ENCODE results near the gene CAMKMT.
A peak's percentile ranks its signal among the peaks of the same experiment; 100 is the strongest.

Gene CAMKMT

GRCh38 chr2:44361330-44362206 lies at the start of gene CAMKMT, which contains the start of gene PREPL:
Gene CAMKMT, plus strand, starts transcription at chr2:44361947.
Gene PREPL, minus strand, starts transcription at chr2:44361494. Its CDS starts 15,152 bp downstream, at chr2:44346342.
- Mint-ChIP-seq H3K9me3 (no peaks in the 10 kb centered on the region), H3K36me3 (ENCODE audit: low read depth) (peaks cover 39% of the 10 kb centered on the region), H3K4me3 (peak within 1 kb of the TSS; percentile 90), H3K4me1 (ENCODE audit: low read depth) (peaks cover 59% of the 10 kb centered on the region), H3K27ac (peak within 1 kb of the TSS; percentile 100), H3K27me3 (no peaks in the 10 kb centered on the region)
- peak; percentile 98 for DNase-seq

- Mint-ChIP-seq H3K9me3 (peaks cover 35% of the 10 kb centered on the region), H3K4me3 (no peak overlapping the region), H3K4me1 (ENCODE audit: low read depth) (no peaks in the 10 kb centered on the region), H3K27ac (no peak overlapping the region), H3K27me3 (no peaks in the 10 kb centered on the region), H3K36me3 (ENCODE audit: low read depth) (peaks cover 84% of the 10 kb centered on the region)
- DNase-seq = no peak
Observed at GRCh38 chr2:44314362-44314761, 47.4 kb upstream of the CAMKMT start.

GRCh38 chr2:44315945-44316344 lies 45.8 kb upstream of the CAMKMT start:
- Mint-ChIP-seq H3K27ac (no peak overlapping the region), H3K27me3 (no peaks in the 10 kb centered on the region), H3K9me3 (peaks cover 27% of the 10 kb centered on the region), H3K4me1 (ENCODE audit: low read depth) (no peaks in the 10 kb centered on the region), H3K4me3 (no peak overlapping the region), H3K36me3 (ENCODE audit: low read depth) (peaks cover 90% of the 10 kb centered on the region)
- DNase-seq = no peak

GRCh38 chr2:44320832-44321231 lies 40.9 kb upstream of the CAMKMT start:
- Mint-ChIP-seq H3K27ac (no peak overlapping the region), H3K4me1 (ENCODE audit: low read depth) (no peaks in the 10 kb centered on the region), H3K27me3 (no peaks in the 10 kb centered on the region), H3K36me3 (ENCODE audit: low read depth) (peaks cover 88% of the 10 kb centered on the region), H3K9me3 (no peaks in the 10 kb centered on the region), H3K4me3 (no peak overlapping the region)
- no peak for DNase-seq

GRCh38 chr2:44321360-44321759 lies 40.4 kb upstream of the CAMKMT start:
- Mint-ChIP-seq H3K4me3 (no peak overlapping the region), H3K9me3 (no peaks in the 10 kb centered on the region), H3K36me3 (ENCODE audit: low read depth) (peaks cover 87% of the 10 kb centered on the region), H3K4me1 (ENCODE audit: low read depth) (no peaks in the 10 kb centered on the region), H3K27me3 (no peaks in the 10 kb centered on the region), H3K27ac (no peak overlapping the region)
- DNase-seq = no peak

- Mint-ChIP-seq H3K27ac (no peak overlapping the region), H3K9me3 (no peaks in the 10 kb centered on the region), H3K4me1 (ENCODE audit: low read depth) (peaks cover 3% of the 10 kb centered on the region), H3K36me3 (ENCODE audit: low read depth) (peaks cover 92% of the 10 kb centered on the region), H3K4me3 (no peak overlapping the region), H3K27me3 (no peaks in the 10 kb centered on the region)
- DNase-seq = no peak
Observed at GRCh38 chr2:44324971-44325426, 36.7 kb upstream of the CAMKMT start.

GRCh38 chr2:44325897-44326296 lies 35.9 kb upstream of the CAMKMT start:
- H3K27me3 Mint-ChIP-seq = no peaks in the 10 kb centered on the region
- no peak for DNase-seq
- H3K27ac Mint-ChIP-seq = no peak overlapping the region
- H3K36me3 Mint-ChIP-seq (ENCODE audit: low read depth) = peaks cover 90% of the 10 kb centered on the region
- H3K4me1 Mint-ChIP-seq (ENCODE audit: low read depth) = peaks cover 6% of the 10 kb centered on the region
- no peak overlapping the region for H3K4me3 Mint-ChIP-seq
- no peaks in the 10 kb centered on the region for H3K9me3 Mint-ChIP-seq

GRCh38 chr2:44326548-44327264 lies 35.0 kb upstream of the CAMKMT start:
- Mint-ChIP-seq H3K36me3 (ENCODE audit: low read depth) (peaks cover 89% of the 10 kb centered on the region), H3K4me3 (no peak overlapping the region), H3K27me3 (no peaks in the 10 kb centered on the region), H3K4me1 (ENCODE audit: low read depth) (peaks cover 6% of the 10 kb centered on the region), H3K27ac (no peak overlapping the region), H3K9me3 (no peaks in the 10 kb centered on the region)
- no peak for DNase-seq

- Mint-ChIP-seq H3K36me3 (ENCODE audit: low read depth) (peaks cover 89% of the 10 kb centered on the region), H3K9me3 (no peaks in the 10 kb centered on the region), H3K4me3 (no peak overlapping the region), H3K27ac (peak overlapping the region; percentile 41), H3K4me1 (ENCODE audit: low read depth) (peaks cover 6% of the 10 kb centered on the region), H3K27me3 (no peaks in the 10 kb centered on the region)
- no peak for DNase-seq
Observed at GRCh38 chr2:44328750-44329149, 33.0 kb upstream of the CAMKMT start.

- Mint-ChIP-seq H3K27me3 (no peaks in the 10 kb centered on the region), H3K27ac (no peak overlapping the region)
Observed at GRCh38 chr2:44329343-44329742, 32.4 kb upstream of the CAMKMT start.

GRCh38 chr2:44330801-44331200 lies 30.9 kb upstream of the CAMKMT start:
- no peak overlapping the region for H3K27ac Mint-ChIP-seq
- H3K9me3 Mint-ChIP-seq = no peaks in the 10 kb centered on the region
- peaks cover 10% of the 10 kb centered on the region for H3K4me1 Mint-ChIP-seq (ENCODE audit: low read depth)
- no peak overlapping the region for H3K4me3 Mint-ChIP-seq
- peaks cover 86% of the 10 kb centered on the region for H3K36me3 Mint-ChIP-seq (ENCODE audit: low read depth)
- no peak for DNase-seq
- no peaks in the 10 kb centered on the region for H3K27me3 Mint-ChIP-seq

More at GRCh38 chr2:44329343-44329742, 32.4 kb upstream of the CAMKMT start:
- H3K4me1 Mint-ChIP-seq (ENCODE audit: low read depth) = peaks cover 6% of the 10 kb centered on the region
- peaks cover 89% of the 10 kb centered on the region for H3K36me3 Mint-ChIP-seq (ENCODE audit: low read depth)
- no peaks in the 10 kb centered on the region for H3K9me3 Mint-ChIP-seq
- no peak for DNase-seq
- no peak overlapping the region for H3K4me3 Mint-ChIP-seq

GRCh38 chr2:44333994-44334393 lies 27.8 kb upstream of the CAMKMT start:
- no peak overlapping the region for H3K27ac Mint-ChIP-seq
- peaks cover 15% of the 10 kb centered on the region for H3K4me1 Mint-ChIP-seq (ENCODE audit: low read depth)
- DNase-seq = no peak
- no peak overlapping the region for H3K4me3 Mint-ChIP-seq
- H3K9me3 Mint-ChIP-seq = no peaks in the 10 kb centered on the region
- no peaks in the 10 kb centered on the region for H3K27me3 Mint-ChIP-seq
- peaks cover 87% of the 10 kb centered on the region for H3K36me3 Mint-ChIP-seq (ENCODE audit: low read depth)

- no peak overlapping the region for H3K4me3 Mint-ChIP-seq
- H3K36me3 Mint-ChIP-seq (ENCODE audit: low read depth) = peaks cover 79% of the 10 kb centered on the region
- DNase-seq = no peak
- H3K9me3 Mint-ChIP-seq = no peaks in the 10 kb centered on the region
- no peak overlapping the region for H3K27ac Mint-ChIP-seq
- peaks cover 9% of the 10 kb centered on the region for H3K4me1 Mint-ChIP-seq (ENCODE audit: low read depth)
- no peaks in the 10 kb centered on the region for H3K27me3 Mint-ChIP-seq
Observed at GRCh38 chr2:44335806-44336538, 25.8 kb upstream of the CAMKMT start.

- Mint-ChIP-seq H3K36me3 (ENCODE audit: low read depth) (peaks cover 60% of the 10 kb centered on the region), H3K4me3 (no peak overlapping the region), H3K27ac (no peak overlapping the region), H3K4me1 (ENCODE audit: low read depth) (no peaks in the 10 kb centered on the region), H3K27me3 (no peaks in the 10 kb centered on the region), H3K9me3 (no peaks in the 10 kb centered on the region)
- DNase-seq = no peak
Observed at GRCh38 chr2:44342854-44343253, 18.9 kb upstream of the CAMKMT start.

Data from activated T-cell treated with anti-CD3 and anti-CD28 coated beads, Interleukin-2, amount 50 U/mL, for 24 hours (primary cell).